ENCODE data around the gene RREB1.

GRCh38 chr6:7242835-7243178, 135.0 kb downstream of the RREB1 start:
- TF ChIP-seq CTCF (IDR thresholded peaks at IDR 0.05), result no peak
- TF ChIP-seq POLR2A (IDR thresholded peaks at IDR 0.05), result no peak

Data from testis (tissue), 2 donors.